CD14-positive monocyte (primary cell): ENCODE results near the gene PKHD1. TPM values are rescaled to one million over a fixed set of nuclear protein-coding genes. Genes with fewer than 3 reads are reported as not detected.

Source experiments
- DNase-seq, 3 donors: peaks; one replicate each; pipeline ENCODE4 v3.0.0-alpha.2; 2011 to 2022
- H2AFZ ChIP-seq: 2 replicates; pipeline ENCODE4 v1.6.0; 2012; ENCODE audit warnings: mild to moderate bottlenecking, low read depth, low read length, inconsistent platforms; ENCODE audit not compliant: insufficient read depth, poor library complexity, severe bottlenecking
- H3K27ac ChIP-seq, 2 donors: 1 replicate in 1 of 2; 2 replicates in 1 of 2; pipeline ENCODE4 v1.5.1; 2012 to 2013; ENCODE audit warnings: low read length in 2 of 2, control low read depth in 1 of 2, inconsistent platforms in 1 of 2, low read depth in 1 of 2, mild to moderate bottlenecking in 1 of 2
- H3K27me3 ChIP-seq, 2 donors: one replicate each; pipeline versions ENCODE4 v1.6.0 to v1.6.1; 2011 to 2013; ENCODE audit warnings: low read length in 2 of 2; ENCODE audit not compliant: control insufficient read depth in 2 of 2, insufficient read depth in 2 of 2
- H3K36me3 ChIP-seq, 2 donors: replicated peaks in 1 of 2; 1 replicate in 1 of 2; 2 replicates in 1 of 2; pipeline versions ENCODE4 v1.5.1 to v1.6.1; 2012 to 2013; ENCODE audit warnings: low read length in 2 of 2, control low read depth in 1 of 2, inconsistent platforms in 1 of 2, mild to moderate bottlenecking in 1 of 2; ENCODE audit not compliant: insufficient read depth in 2 of 2, control insufficient read depth in 1 of 2
- H3K4me1 ChIP-seq, 2 donors: 1 replicate in 1 of 2; 2 replicates in 1 of 2; pipeline versions ENCODE4 v1.5.1 to v1.6.1; 2012 to 2013; ENCODE audit warnings: low read length in 2 of 2, control low read depth in 1 of 2, inconsistent platforms in 1 of 2, mild to moderate bottlenecking in 1 of 2, moderate library complexity in 1 of 2; ENCODE audit not compliant: insufficient read depth in 2 of 2, control insufficient read depth in 1 of 2
- H3K4me2 ChIP-seq: replicated peaks from 2 replicates; pipeline ENCODE3; 2012; ENCODE audit warnings: low read length, moderate library complexity, mild to moderate bottlenecking; ENCODE audit not compliant: poor library complexity, severe bottlenecking; ENCODE audit errors: extremely low read depth
- H3K4me3 ChIP-seq, 3 experiments: fragments of 200-600 bp in 1 of 3; sonication (generic) in 1 of 3; replicated peaks in 1 of 3; 1 replicate in 2 of 3; 2 replicates in 1 of 3; pipeline ENCODE4 v1.5.1; 2011 to 2013; ENCODE audit warnings: low read length in 3 of 3, mild to moderate bottlenecking in 3 of 3, control low read depth in 2 of 3, low read depth in 2 of 3, inconsistent platforms in 1 of 3, moderate library complexity in 1 of 3
- H3K79me2 ChIP-seq: 2 replicates; pipeline ENCODE4 v1.6.0; 2012; ENCODE audit warnings: mild to moderate bottlenecking, control low read depth, inconsistent platforms, low read length, moderate library complexity; ENCODE audit not compliant: insufficient read depth
- H3K9ac ChIP-seq: 2 replicates; pipeline ENCODE4 v1.6.0; 2017; ENCODE audit warnings: low read length, mild to moderate bottlenecking; ENCODE audit not compliant: insufficient read depth, poor library complexity, severe bottlenecking
- H3K9me3 ChIP-seq, 2 donors: replicated peaks in 1 of 2; 1 replicate in 1 of 2; 2 replicates in 1 of 2; pipeline versions ENCODE4 v1.5.1 to v1.6.1; 2012 to 2013; ENCODE audit warnings: low read length in 2 of 2, control low read depth in 1 of 2; ENCODE audit not compliant: control insufficient read depth in 1 of 2, insufficient read depth in 1 of 2
- H4K20me1 ChIP-seq: 2 replicates; pipeline ENCODE4 v1.6.0; 2012; ENCODE audit warnings: mild to moderate bottlenecking, low read length, control low read depth, moderate library complexity; ENCODE audit not compliant: insufficient read depth
- H3K27ac Mint-ChIP-seq, 7 donors: one replicate each; pipeline ENCODE4 v1.8.0; 2020; ENCODE audit warnings: mild to moderate bottlenecking in 7 of 7, mixed read lengths in 7 of 7, moderate library complexity in 6 of 7, inconsistent platforms in 2 of 7
- H3K27me3 Mint-ChIP-seq, 3 donors: one replicate each; pipeline ENCODE4 v1.8.0; 2021 to 2022; ENCODE audit warnings: low read depth in 3 of 3, mild to moderate bottlenecking in 3 of 3, mixed read lengths in 3 of 3, moderate library complexity in 3 of 3, inconsistent platforms in 1 of 3
- H3K36me3 Mint-ChIP-seq, 2 donors: one replicate each; pipeline ENCODE4 v1.8.0; 2020; ENCODE audit warnings: mixed read lengths in 2 of 2, inconsistent platforms in 1 of 2, mild to moderate bottlenecking in 1 of 2
- H3K4me1 Mint-ChIP-seq: one replicate; pipeline ENCODE4 v1.8.0; 2020; ENCODE audit warnings: mild to moderate bottlenecking, mixed read lengths
- H3K4me3 Mint-ChIP-seq, 2 donors: one replicate each; pipeline ENCODE4 v1.8.0; 2020; ENCODE audit warnings: mild to moderate bottlenecking in 2 of 2, mixed read lengths in 2 of 2, moderate library complexity in 1 of 2
- H3K9me3 Mint-ChIP-seq, 7 donors: one replicate each; pipeline ENCODE4 v1.8.0; 2020 to 2022; ENCODE audit warnings: mixed read lengths in 7 of 7, mild to moderate bottlenecking in 6 of 7, moderate library complexity in 6 of 7, inconsistent platforms in 2 of 7
- WGBS: methylation state at CpG from one replicate; pipeline ENCODE4 v1.1.5; 2013; ENCODE audit warnings: missing lambda C conversion rate; ENCODE audit not compliant: insufficient coverage; 5-methylcytosine and 5-hydroxymethylcytosine counted together
- intact Hi-C, 2 donors: fragments of 100-400 bp; cut with micrococcal nuclease; formaldehyde crosslinking; loops; one replicate each; pipeline versions ENCODE4 v1.15.0 to v1.15.1; 2023
- polyA plus RNA-seq, 3 donors: library from polyadenylated mRNA; depleted of rRNA in 1 of 3; unstranded in 2 of 3; stranded (reverse) in 1 of 3; fragments of 300-500 nt in 2 of 3; fragments of >200 nt in 1 of 3; fragmentation: Illumina TruSeq in 2 of 3; gene quantifications; 1 replicate in 2 of 3; 2 replicates in 1 of 3; pipeline ENCODE4 v1.2.3, GENCODE V29; 2012 to 2021
- TF ChIP-seq, protein P1 (sequence below): fragments of 200-600 bp; IDR thresholded peaks from one replicate; pipeline ENCODE4 v1.8.0; 2022; ENCODE audit warnings: antibody characterized with exemption, mild to moderate bottlenecking

Gene PKHD1
- polyA plus RNA-seq, 3 donors, result not detected

DNA sequence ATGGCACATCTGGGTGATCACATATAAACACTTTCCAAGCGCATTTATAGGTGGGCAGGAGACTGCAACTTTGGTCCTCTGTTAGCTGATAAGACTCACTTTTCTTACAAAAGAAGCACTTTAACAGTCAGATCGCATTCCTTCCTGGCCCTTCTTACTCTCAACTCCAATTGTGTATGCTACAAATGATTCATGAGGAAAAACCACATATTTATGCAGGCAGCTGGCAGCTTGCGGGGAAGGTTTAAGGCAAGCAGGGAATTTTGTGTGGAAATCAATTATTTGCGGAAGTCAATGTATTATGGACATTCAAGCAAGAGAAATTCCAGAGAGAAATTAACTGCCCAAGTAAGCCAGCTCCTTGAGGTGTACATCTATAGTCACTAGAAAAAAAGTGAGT lies 194.0 kb downstream of the PKHD1 start:
- Mint-ChIP-seq H3K27ac (no peak overlapping the region), H3K27me3 (peaks cover 0 to 1% (median 0%) of the 10 kb centered on the region in 3 donors), H3K9me3 (peaks cover 0 to 7% (median 1%) of the 10 kb centered on the region in 7 donors), H3K4me3 (no peak overlapping the region), H3K4me1 (no peaks in the 10 kb centered on the region), H3K36me3 (no peaks in the 10 kb centered on the region)
- TF ChIP-seq, protein P1, sequence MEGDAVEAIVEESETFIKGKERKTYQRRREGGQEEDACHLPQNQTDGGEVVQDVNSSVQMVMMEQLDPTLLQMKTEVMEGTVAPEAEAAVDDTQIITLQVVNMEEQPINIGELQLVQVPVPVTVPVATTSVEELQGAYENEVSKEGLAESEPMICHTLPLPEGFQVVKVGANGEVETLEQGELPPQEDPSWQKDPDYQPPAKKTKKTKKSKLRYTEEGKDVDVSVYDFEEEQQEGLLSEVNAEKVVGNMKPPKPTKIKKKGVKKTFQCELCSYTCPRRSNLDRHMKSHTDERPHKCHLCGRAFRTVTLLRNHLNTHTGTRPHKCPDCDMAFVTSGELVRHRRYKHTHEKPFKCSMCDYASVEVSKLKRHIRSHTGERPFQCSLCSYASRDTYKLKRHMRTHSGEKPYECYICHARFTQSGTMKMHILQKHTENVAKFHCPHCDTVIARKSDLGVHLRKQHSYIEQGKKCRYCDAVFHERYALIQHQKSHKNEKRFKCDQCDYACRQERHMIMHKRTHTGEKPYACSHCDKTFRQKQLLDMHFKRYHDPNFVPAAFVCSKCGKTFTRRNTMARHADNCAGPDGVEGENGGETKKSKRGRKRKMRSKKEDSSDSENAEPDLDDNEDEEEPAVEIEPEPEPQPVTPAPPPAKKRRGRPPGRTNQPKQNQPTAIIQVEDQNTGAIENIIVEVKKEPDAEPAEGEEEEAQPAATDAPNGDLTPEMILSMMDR, result no peak
- no peak overlapping the region for H3K4me2 ChIP-seq
- H3K9ac ChIP-seq, result no peak overlapping the region
- no peaks in the 10 kb centered on the region for H4K20me1 ChIP-seq
- H3K9me3 ChIP-seq, result no peaks in the 10 kb centered on the region
- no peak overlapping the region for H3K4me3 ChIP-seq
- no peaks in the 10 kb centered on the region for H3K4me1 ChIP-seq
- no peaks in the 10 kb centered on the region for H3K27me3 ChIP-seq
- DNase-seq, result no peak
- no peaks in the 10 kb centered on the region for H3K36me3 ChIP-seq
- no peaks in the 10 kb centered on the region for H3K79me2 ChIP-seq
- intact Hi-C loops, result no loop called here
- no CpG with 5 or more reads among the region's 4 CpGs for WGBS
- no peak overlapping the region for H3K27ac ChIP-seq
- no peak overlapping the region for H2AFZ ChIP-seq

DNA sequence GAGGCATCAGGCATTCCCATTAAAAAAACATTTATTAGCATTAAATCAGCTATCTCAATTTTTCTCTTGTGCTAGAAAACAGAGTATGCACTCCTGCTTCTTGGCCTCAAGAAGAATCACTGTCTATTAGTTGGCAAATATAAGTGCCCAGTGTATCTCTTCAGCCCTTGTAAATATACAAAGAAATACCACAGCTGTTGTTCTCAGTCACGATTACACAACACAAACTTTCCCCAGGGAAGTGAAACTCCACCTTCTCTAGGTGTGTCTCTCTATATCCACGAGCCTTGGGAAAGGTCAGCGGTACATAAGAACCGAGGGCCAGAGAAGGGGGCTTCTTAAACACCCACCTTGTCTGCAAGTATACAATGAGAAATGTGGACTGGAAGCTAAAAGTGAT lies 194.7 kb downstream of the PKHD1 start:
- Mint-ChIP-seq H3K27me3 (peaks cover 0 to 1% (median 0%) of the 10 kb centered on the region in 3 donors), H3K9me3 (peaks cover 0 to 7% (median 1%) of the 10 kb centered on the region in 7 donors), H3K4me3 (no peak overlapping the region), H3K36me3 (no peaks in the 10 kb centered on the region), H3K27ac (no peak overlapping the region), H3K4me1 (no peaks in the 10 kb centered on the region)
- Histone ChIP-seq H3K4me3 (no peak overlapping the region), H3K9ac (no peak overlapping the region), H3K79me2 (no peaks in the 10 kb centered on the region), H3K4me1 (no peaks in the 10 kb centered on the region), H3K27ac (no peak overlapping the region), H3K36me3 (no peaks in the 10 kb centered on the region), H3K9me3 (no peaks in the 10 kb centered on the region), H4K20me1 (no peaks in the 10 kb centered on the region), H2AFZ (no peak overlapping the region), H3K4me2 (no peak overlapping the region), H3K27me3 (no peaks in the 10 kb centered on the region)
- no CpG with 5 or more reads among the region's 4 CpGs for WGBS
- TF ChIP-seq, protein P1, result no peak
- intact Hi-C loops, result no loop called here
- no peak for DNase-seq
